ENCODE measurements around the gene CDH1. TPM values are rescaled to one million over a fixed set of nuclear protein-coding genes. Genes with fewer than 3 reads are reported as not detected.
"Not testable (repeated sequence)": the region's sequence is repeated elsewhere in the genome, so short reads cannot be mapped to it uniquely, and the experiment has no call there.

The CDH1 gene
- total and polyA plus RNA-seq, 2 donors, result 15.7 to 35.2 TPM

GRCh38 chr16:68716516-68716915, 20.6 kb upstream of the CDH1 start:
- H3K4me1 ChIP-seq (ENCODE audit: insufficient read depth); DNase-seq (ENCODE audit: extremely low spot score); H3K4me3 ChIP-seq (ENCODE audit: low read depth, low read length); H3K27ac ChIP-seq (ENCODE audit: low read depth); H3K36me3 ChIP-seq (ENCODE audit: insufficient read depth): not testable (repeated sequence)
- WGBS, result 93% methylated on average over 4 of the region's 4 CpGs

GRCh38 chr16:68717684-68718083, 19.4 kb upstream of the CDH1 start:
- no peak for DNase-seq (ENCODE audit: extremely low spot score)
- WGBS, result 95% methylated on average over 4 of the region's 4 CpGs
- no peak overlapping the region for H3K27ac ChIP-seq (ENCODE audit: low read depth)
- H3K36me3 ChIP-seq (ENCODE audit: insufficient read depth), result no peaks in the 10 kb centered on the region
- H3K4me1 ChIP-seq (ENCODE audit: insufficient read depth), result no peaks in the 10 kb centered on the region
- H3K4me3 ChIP-seq (ENCODE audit: low read depth, low read length), result no peak overlapping the region

- Histone ChIP-seq H3K4me3 (ENCODE audit: low read depth, low read length) (no peak overlapping the region), H3K4me1 (ENCODE audit: insufficient read depth) (no peaks in the 10 kb centered on the region), H3K36me3 (ENCODE audit: insufficient read depth) (no peaks in the 10 kb centered on the region), H3K27ac (ENCODE audit: low read depth) (no peak overlapping the region)
- WGBS, result 84% methylated on average over 9 of the region's 9 CpGs
- no peak for DNase-seq (ENCODE audit: extremely low spot score)
Measured at GRCh38 chr16:68718590-68718989, 18.5 kb upstream of the CDH1 start.

- DNase-seq (ENCODE audit: extremely low spot score), result no peak
- no peak overlapping the region for H3K4me3 ChIP-seq (ENCODE audit: low read depth, low read length)
- H3K4me1 ChIP-seq (ENCODE audit: insufficient read depth), result no peaks in the 10 kb centered on the region
- H3K27ac ChIP-seq (ENCODE audit: low read depth), result no peak overlapping the region
- no peaks in the 10 kb centered on the region for H3K36me3 ChIP-seq (ENCODE audit: insufficient read depth)
- 82% methylated on average over 2 of the region's 2 CpGs for WGBS
Measured at GRCh38 chr16:68719993-68720489, 17.1 kb upstream of the CDH1 start.

- 74% methylated on average over 12 of the region's 12 CpGs for WGBS
- Histone ChIP-seq H3K4me3 (ENCODE audit: low read depth, low read length) (no peak overlapping the region), H3K4me1 (ENCODE audit: insufficient read depth) (no peaks in the 10 kb centered on the region), H3K27ac (ENCODE audit: low read depth) (no peak overlapping the region), H3K36me3 (ENCODE audit: insufficient read depth) (no peaks in the 10 kb centered on the region)
- DNase-seq (ENCODE audit: extremely low spot score), result no peak
Measured at GRCh38 chr16:68722119-68723024, 14.7 kb upstream of the CDH1 start.

GRCh38 chr16:68724797-68725196, 12.3 kb upstream of the CDH1 start:
- Histone ChIP-seq H3K36me3 (ENCODE audit: insufficient read depth) (no peaks in the 10 kb centered on the region), H3K4me1 (ENCODE audit: insufficient read depth) (no peaks in the 10 kb centered on the region), H3K27ac (ENCODE audit: low read depth) (no peak overlapping the region), H3K4me3 (ENCODE audit: low read depth, low read length) (no peak overlapping the region)
- WGBS, result 41% methylated on average over 3 of the region's 3 CpGs
- no peak for DNase-seq (ENCODE audit: extremely low spot score)

- H3K36me3 ChIP-seq (ENCODE audit: insufficient read depth), result no peaks in the 10 kb centered on the region
- H3K4me1 ChIP-seq (ENCODE audit: insufficient read depth), result no peaks in the 10 kb centered on the region
- no peak overlapping the region for H3K4me3 ChIP-seq (ENCODE audit: low read depth, low read length)
- no peak for DNase-seq (ENCODE audit: extremely low spot score)
- H3K27ac ChIP-seq (ENCODE audit: low read depth), result no peak overlapping the region
- WGBS, result 78% methylated on average over 4 of the region's 4 CpGs
Measured at GRCh38 chr16:68728523-68728922, 8.6 kb upstream of the CDH1 start.

- DNase-seq (ENCODE audit: extremely low spot score), result no peak
- H3K27ac ChIP-seq (ENCODE audit: low read depth), result no peak overlapping the region
- no peaks in the 10 kb centered on the region for H3K36me3 ChIP-seq (ENCODE audit: insufficient read depth)
- no peaks in the 10 kb centered on the region for H3K4me1 ChIP-seq (ENCODE audit: insufficient read depth)
- no peak overlapping the region for H3K4me3 ChIP-seq (ENCODE audit: low read depth, low read length)
- 43% methylated on average over 3 of the region's 3 CpGs for WGBS
Measured at GRCh38 chr16:68731637-68732036, 5.5 kb upstream of the CDH1 start.

- no peak for DNase-seq (ENCODE audit: extremely low spot score)
- H3K36me3 ChIP-seq (ENCODE audit: insufficient read depth), result no peaks in the 10 kb centered on the region
- H3K27ac ChIP-seq (ENCODE audit: low read depth), result no peak overlapping the region
- WGBS, result 42% methylated on average over 8 of the region's 8 CpGs
- no peaks in the 10 kb centered on the region for H3K4me1 ChIP-seq (ENCODE audit: insufficient read depth)
- H3K4me3 ChIP-seq (ENCODE audit: low read depth, low read length), result no peak overlapping the region
Measured at GRCh38 chr16:68732042-68732680, 4.9 kb upstream of the CDH1 start.

GRCh38 chr16:68732741-68733399, 4.2 kb upstream of the CDH1 start:
- Histone ChIP-seq H3K4me1 (ENCODE audit: insufficient read depth) (no peaks in the 10 kb centered on the region), H3K4me3 (ENCODE audit: low read depth, low read length) (no peak overlapping the region), H3K27ac (ENCODE audit: low read depth) (no peak overlapping the region), H3K36me3 (ENCODE audit: insufficient read depth) (no peaks in the 10 kb centered on the region)
- DNase-seq (ENCODE audit: extremely low spot score), result no peak
- WGBS, result 55% methylated on average over 4 of the region's 4 CpGs

GRCh38 chr16:68733570-68733969, 3.5 kb upstream of the CDH1 start:
- no peak for DNase-seq (ENCODE audit: extremely low spot score)
- Histone ChIP-seq H3K27ac (ENCODE audit: low read depth) (no peak overlapping the region), H3K36me3 (ENCODE audit: insufficient read depth) (no peaks in the 10 kb centered on the region), H3K4me1 (ENCODE audit: insufficient read depth) (no peaks in the 10 kb centered on the region), H3K4me3 (ENCODE audit: low read depth, low read length) (no peak overlapping the region)
- WGBS, result 94% methylated on average over 9 of the region's 9 CpGs

- Histone ChIP-seq H3K4me1 (ENCODE audit: insufficient read depth) (no peaks in the 10 kb centered on the region), H3K36me3 (ENCODE audit: insufficient read depth) (no peaks in the 10 kb centered on the region), H3K4me3 (ENCODE audit: low read depth, low read length) (no peak overlapping the region), H3K27ac (ENCODE audit: low read depth) (no peak overlapping the region)
- WGBS, result over 99% methylated on average over 2 of the region's 2 CpGs
- DNase-seq (ENCODE audit: extremely low spot score), result no peak
Measured at GRCh38 chr16:68734782-68735181, 2.3 kb upstream of the CDH1 start.

GRCh38 chr16:68736561-68736960, 531 bp upstream of the CDH1 start:
- no peak overlapping the region for H3K27ac ChIP-seq (ENCODE audit: low read depth)
- no peaks in the 10 kb centered on the region for H3K36me3 ChIP-seq (ENCODE audit: insufficient read depth)
- no peak overlapping the region for H3K4me3 ChIP-seq (ENCODE audit: low read depth, low read length)
- DNase-seq (ENCODE audit: extremely low spot score), result no peak
- H3K4me1 ChIP-seq (ENCODE audit: insufficient read depth), result no peaks in the 10 kb centered on the region
- 88% methylated on average over 12 of the region's 12 CpGs for WGBS
